ENCODE measurements around the gene CUEDC1. TPM values are rescaled to one million over a fixed set of nuclear protein-coding genes. Genes with fewer than 3 reads are reported as not detected.

The CUEDC1 gene
- total and polyA plus RNA-seq, 2 of the 13 experiments (the other 11 are each of a cell fraction or from before 2014, with no cell fraction given) = 7.4 to 12.9 TPM

GRCh38 chr17:57833179-57833939 lies 121.9 kb downstream of the CUEDC1 start (continued):
- TF ChIP-seq HMGXB4 (CRISPR knock-in tag; IDR thresholded peaks at IDR 0.05; ENCODE audit: borderline replicate concordance in 1 of 2, low read depth in 1 of 2) (peak; percentile 85 to 94; a peak in 3 of 4 replicates), PBX2 (CRISPR knock-in tag; IDR thresholded peaks at IDR 0.05) (peak; percentile 10; the same call in 1 of the 2 replicates), ZNF124 (CRISPR knock-in tag; IDR thresholded peaks at IDR 0.05) (0 out of 2 replicates have a peak, but pooled peaks have one; percentile 42), CCAR2 (optimal IDR thresholded peaks at IDR 0.05; ENCODE audit: low read depth, low read length) (no peak), SETDB1 (CRISPR knock-in tag; IDR thresholded peaks at IDR 0.05; ENCODE audit: borderline replicate concordance) (no peak), ATF3 (CRISPR knock-in tag; IDR thresholded peaks at IDR 0.05) (no peak), CTCF (CRISPR knock-in tag; IDR thresholded peaks at IDR 0.05) (peak; percentile 96), ZFY (CRISPR knock-in tag; IDR thresholded peaks at IDR 0.05) (peak; percentile 38; the same call in 1 of the 2 replicates), ZNF230 (CRISPR knock-in tag; IDR thresholded peaks at IDR 0.05) (no peak), TBL1XR1 (IDR thresholded peaks at IDR 0.05; ENCODE audit: borderline replicate concordance, low read length, partially characterized antibody) (peak; percentile 40), SALL1 (CRISPR knock-in tag; IDR thresholded peaks at IDR 0.05) (peak; percentile 74), ZBTB33 (CRISPR knock-in tag; IDR thresholded peaks at IDR 0.05) (peak; percentile 60; the same call in 1 of the 2 replicates), CBX5 (CRISPR knock-in tag; IDR thresholded peaks at IDR 0.05; ENCODE audit: borderline replicate concordance) (0 out of 2 replicates have a peak, but pooled peaks have one; percentile 62), ATF6 (CRISPR knock-in tag; conservative IDR thresholded peaks at IDR 0.05) (0 out of 2 replicates have a peak, but pooled peaks have one; percentile 70), SOX6 (IDR thresholded peaks at IDR 0.05) (no peak), SOX6 (CRISPR knock-in tag; IDR thresholded peaks at IDR 0.05) (no peak), BCL6 (CRISPR knock-in tag; IDR thresholded peaks at IDR 0.05) (peak; percentile 38; the same call in 1 of the 2 replicates)

All from HepG2 (cell line).